ENCODE results near the gene MAN1A1.

GRCh38 chr6:119142637-119143036 lies 206.9 kb downstream of the MAN1A1 start:
- TF ChIP-seq, protein P1, sequence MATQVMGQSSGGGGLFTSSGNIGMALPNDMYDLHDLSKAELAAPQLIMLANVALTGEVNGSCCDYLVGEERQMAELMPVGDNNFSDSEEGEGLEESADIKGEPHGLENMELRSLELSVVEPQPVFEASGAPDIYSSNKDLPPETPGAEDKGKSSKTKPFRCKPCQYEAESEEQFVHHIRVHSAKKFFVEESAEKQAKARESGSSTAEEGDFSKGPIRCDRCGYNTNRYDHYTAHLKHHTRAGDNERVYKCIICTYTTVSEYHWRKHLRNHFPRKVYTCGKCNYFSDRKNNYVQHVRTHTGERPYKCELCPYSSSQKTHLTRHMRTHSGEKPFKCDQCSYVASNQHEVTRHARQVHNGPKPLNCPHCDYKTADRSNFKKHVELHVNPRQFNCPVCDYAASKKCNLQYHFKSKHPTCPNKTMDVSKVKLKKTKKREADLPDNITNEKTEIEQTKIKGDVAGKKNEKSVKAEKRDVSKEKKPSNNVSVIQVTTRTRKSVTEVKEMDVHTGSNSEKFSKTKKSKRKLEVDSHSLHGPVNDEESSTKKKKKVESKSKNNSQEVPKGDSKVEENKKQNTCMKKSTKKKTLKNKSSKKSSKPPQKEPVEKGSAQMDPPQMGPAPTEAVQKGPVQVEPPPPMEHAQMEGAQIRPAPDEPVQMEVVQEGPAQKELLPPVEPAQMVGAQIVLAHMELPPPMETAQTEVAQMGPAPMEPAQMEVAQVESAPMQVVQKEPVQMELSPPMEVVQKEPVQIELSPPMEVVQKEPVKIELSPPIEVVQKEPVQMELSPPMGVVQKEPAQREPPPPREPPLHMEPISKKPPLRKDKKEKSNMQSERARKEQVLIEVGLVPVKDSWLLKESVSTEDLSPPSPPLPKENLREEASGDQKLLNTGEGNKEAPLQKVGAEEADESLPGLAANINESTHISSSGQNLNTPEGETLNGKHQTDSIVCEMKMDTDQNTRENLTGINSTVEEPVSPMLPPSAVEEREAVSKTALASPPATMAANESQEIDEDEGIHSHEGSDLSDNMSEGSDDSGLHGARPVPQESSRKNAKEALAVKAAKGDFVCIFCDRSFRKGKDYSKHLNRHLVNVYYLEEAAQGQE (IDR thresholded peaks at IDR 0.05; ENCODE audit: unreplicated experiment), result no peak
- TF ChIP-seq EZH2 (IDR thresholded peaks at IDR 0.05; ENCODE audit: low read depth, unreplicated experiment), result no peak
- no peak for TF ChIP-seq CTCF (conservative IDR thresholded peaks at IDR 0.05; ENCODE audit: low read depth in 2 of 2)
- TF ChIP-seq POLR2AphosphoS5 (IDR thresholded peaks at IDR 0.05; ENCODE audit: low read depth), result no peak
- no peak for TF ChIP-seq EZH2phosphoT487 (IDR thresholded peaks at IDR 0.05; ENCODE audit: unreplicated experiment)
- TF ChIP-seq JUNB (IDR thresholded peaks at IDR 0.05; ENCODE audit: unreplicated experiment), result no peak
- no peak for TF ChIP-seq STAT1 (IDR thresholded peaks at IDR 0.05; ENCODE audit: unreplicated experiment)
- no peak for TF ChIP-seq NANOG (IDR thresholded peaks at IDR 0.05; ENCODE audit: borderline replicate concordance)
- TF ChIP-seq CREB1 (CRISPR knock-in tag; IDR thresholded peaks at IDR 0.05; ENCODE audit: low read depth), result no peak
- no peak for TF ChIP-seq ZNF331 (CRISPR knock-in tag; IDR thresholded peaks at IDR 0.05; ENCODE audit: low read depth)
- TF ChIP-seq, protein P2, sequence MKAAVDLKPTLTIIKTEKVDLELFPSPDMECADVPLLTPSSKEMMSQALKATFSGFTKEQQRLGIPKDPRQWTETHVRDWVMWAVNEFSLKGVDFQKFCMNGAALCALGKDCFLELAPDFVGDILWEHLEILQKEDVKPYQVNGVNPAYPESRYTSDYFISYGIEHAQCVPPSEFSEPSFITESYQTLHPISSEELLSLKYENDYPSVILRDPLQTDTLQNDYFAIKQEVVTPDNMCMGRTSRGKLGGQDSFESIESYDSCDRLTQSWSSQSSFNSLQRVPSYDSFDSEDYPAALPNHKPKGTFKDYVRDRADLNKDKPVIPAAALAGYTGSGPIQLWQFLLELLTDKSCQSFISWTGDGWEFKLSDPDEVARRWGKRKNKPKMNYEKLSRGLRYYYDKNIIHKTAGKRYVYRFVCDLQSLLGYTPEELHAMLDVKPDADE (IDR thresholded peaks at IDR 0.05), result no peak
- no peak for TF ChIP-seq ZNF114 (CRISPR knock-in tag; IDR thresholded peaks at IDR 0.05)
- no peak for TF ChIP-seq ZNF462 (CRISPR knock-in tag; IDR thresholded peaks at IDR 0.05)
